HEK293 (cell line): ENCODE measurements around the gene TMED7.

Experiments used
- CTCF ChIA-PET: fragments of 350-600 bp; formaldehyde crosslinking; extraction: SDS; loops from one replicate; lab custom pipeline; 2021; ENCODE audit warnings: antibody characterized with exemption; lab: Yijun Ruan, JAX
- POLR2A ChIA-PET: fragments of 300-600 bp; formaldehyde crosslinking; extraction: SDS; loops from one replicate; lab custom pipeline; 2020; ENCODE audit warnings: antibody characterized with exemption, inconsistent platforms; lab: Yijun Ruan, JAX
- H3K27ac ChIP-seq: fragments of 200-500 bp; sonication (Bioruptor generic); 2 replicates; pipeline ENCODE4 v1.5.1; 2014; ENCODE audit warnings: low read depth, low read length, control low read depth, inconsistent platforms; ENCODE audit errors: extremely low read depth
- H3K36me3 ChIP-seq, 2 experiments: fragments of 200-500 bp in 1 of 2; sonication (Bioruptor generic) in 1 of 2; 1 replicate in 1 of 2; 2 replicates in 1 of 2; pipeline ENCODE4 v1.5.1; 2014 to 2017; ENCODE audit warnings: inconsistent platforms in 2 of 2, low read length in 2 of 2; ENCODE audit not compliant: control insufficient read depth in 2 of 2, insufficient read depth in 1 of 2
- H3K4me1 ChIP-seq: fragments of 200-500 bp; sonication (Bioruptor generic); 2 replicates; pipeline ENCODE4 v1.5.1; 2014; ENCODE audit warnings: mild to moderate bottlenecking, low read length, inconsistent platforms; ENCODE audit not compliant: control insufficient read depth, insufficient read depth
- H3K4me3 ChIP-seq: 2 replicates; pipeline ENCODE4 v1.5.1; 2011; ENCODE audit warnings: low read depth, mild to moderate bottlenecking, control low read depth, low read length, moderate library complexity
- H3K9me3 ChIP-seq: fragments of 200-500 bp; sonication (Bioruptor generic); 2 replicates; pipeline ENCODE4 v1.5.1; 2014; ENCODE audit warnings: low read depth, low read length, inconsistent platforms; ENCODE audit not compliant: control insufficient read depth, insufficient read depth
- ATF2 ChIP-seq: fragments of 450-650 bp; formaldehyde crosslinking; IDR thresholded peaks from 2 replicates; pipeline ENCODE4 v1.5.1; 2016; ENCODE audit warnings: missing biosample characterization, missing genetic modification characterization, low read depth
- KLF9 ChIP-seq: fragments of 450-650 bp; formaldehyde crosslinking; IDR thresholded peaks from 2 replicates; pipeline ENCODE4 v1.5.1; 2016; ENCODE audit warnings: missing biosample characterization, missing genetic modification characterization, low read depth
- MYNN ChIP-seq: fragments of 450-650 bp; formaldehyde crosslinking; IDR thresholded peaks from 2 replicates; pipeline ENCODE4 v1.5.1; 2016; ENCODE audit warnings: missing biosample characterization, missing genetic modification characterization, borderline replicate concordance
- SETDB1 ChIP-seq: IDR thresholded peaks from one replicate; pipeline ENCODE4 v1.6.1; 2017; ENCODE audit warnings: mild to moderate bottlenecking, low read length, moderate library complexity, mixed read lengths; ENCODE audit not compliant: insufficient read length
- SP3 ChIP-seq: fragments of 450-650 bp; formaldehyde crosslinking; IDR thresholded peaks from 2 replicates; pipeline ENCODE4 v1.5.1; 2016; ENCODE audit warnings: missing biosample characterization, missing genetic modification characterization
- YY1 ChIP-seq: fragments of 450-650 bp; formaldehyde crosslinking; IDR thresholded peaks from 2 replicates; pipeline ENCODE4 v1.5.1; 2018; ENCODE audit warnings: missing biosample characterization, missing genetic modification characterization
- ZBTB44 ChIP-seq: fragments of 450-650 bp; IDR thresholded peaks from 2 replicates; pipeline ENCODE4 v1.5.1; 2018; ENCODE audit warnings: missing biosample characterization, mild to moderate bottlenecking, missing genetic modification characterization
- ZNF114 ChIP-seq: fragments of 450-650 bp; formaldehyde crosslinking; IDR thresholded peaks from 2 replicates; pipeline ENCODE4 v1.5.0; 2017; ENCODE audit warnings: missing biosample characterization, missing genetic modification characterization
- ZNF169 ChIP-seq: fragments of 450-650 bp; formaldehyde crosslinking; IDR thresholded peaks from 2 replicates; pipeline ENCODE4 v1.5.1; 2016; ENCODE audit warnings: missing biosample characterization, missing genetic modification characterization
- ZNF174 ChIP-seq: fragments of 450-650 bp; formaldehyde crosslinking; IDR thresholded peaks from 2 replicates; pipeline ENCODE4 v1.5.0; 2017; ENCODE audit warnings: missing biosample characterization, mild to moderate bottlenecking, missing genetic modification characterization
- ZNF211 ChIP-seq: fragments of 450-650 bp; formaldehyde crosslinking; IDR thresholded peaks from 2 replicates; pipeline ENCODE4 v1.5.1; 2016; ENCODE audit warnings: low read depth, missing biosample characterization, missing genetic modification characterization
- ZNF274 ChIP-seq, 2 experiments: fragments of 200-500 bp in 1 of 2; fragments of 450-650 bp in 1 of 2; sonication (Bioruptor generic) in 1 of 2; formaldehyde crosslinking in 1 of 2; IDR thresholded peaks; 2 replicates each; pipeline versions ENCODE4 v1.5.1 to v1.6.1; 2014 to 2016; ENCODE audit warnings: borderline replicate concordance in 1 of 2, inconsistent platforms in 1 of 2, low read length in 1 of 2, missing biosample characterization in 1 of 2, missing genetic modification characterization in 1 of 2
- ZNF449 ChIP-seq: fragments of 450-650 bp; formaldehyde crosslinking; IDR thresholded peaks from 2 replicates; pipeline ENCODE4 v1.5.1; 2017; ENCODE audit warnings: missing biosample characterization, mild to moderate bottlenecking, missing genetic modification characterization, moderate library complexity
- ZNF560 ChIP-seq: fragments of 450-650 bp; formaldehyde crosslinking; IDR thresholded peaks from 2 replicates; pipeline ENCODE4 v1.5.1; 2017; ENCODE audit warnings: missing biosample characterization, missing genetic modification characterization, borderline replicate concordance
- ZNF623 ChIP-seq: fragments of 450-650 bp; formaldehyde crosslinking; IDR thresholded peaks from 2 replicates; pipeline ENCODE4 v1.5.1; 2016; ENCODE audit warnings: missing biosample characterization, missing genetic modification characterization
- ZNF768 ChIP-seq: fragments of 450-650 bp; formaldehyde crosslinking; IDR thresholded peaks from 2 replicates; pipeline ENCODE4 v1.5.1; 2018; ENCODE audit warnings: missing biosample characterization, mild to moderate bottlenecking, missing genetic modification characterization
- ZNF777 ChIP-seq: fragments of 450-650 bp; formaldehyde crosslinking; IDR thresholded peaks from 2 replicates; pipeline ENCODE4 v1.5.1; 2017; ENCODE audit warnings: missing biosample characterization, missing genetic modification characterization, borderline replicate concordance
- ZNF792 ChIP-seq: fragments of 450-650 bp; formaldehyde crosslinking; IDR thresholded peaks from 2 replicates; pipeline ENCODE4 v1.5.1; 2016; ENCODE audit warnings: missing biosample characterization, missing genetic modification characterization
- ZNF843 ChIP-seq: fragments of 450-650 bp; formaldehyde crosslinking; IDR thresholded peaks from 2 replicates; pipeline ENCODE4 v1.5.1; 2016; ENCODE audit warnings: missing biosample characterization, missing genetic modification characterization
- ZSCAN23 ChIP-seq: fragments of 450-650 bp; formaldehyde crosslinking; IDR thresholded peaks from 2 replicates; pipeline ENCODE4 v1.5.1; 2016; ENCODE audit warnings: missing biosample characterization, missing genetic modification characterization
- TF ChIP-seq, protein P1 (sequence below): fragments of 450-650 bp; formaldehyde crosslinking; IDR thresholded peaks from 2 replicates; pipeline ENCODE4 v1.5.1; 2016; ENCODE audit warnings: missing biosample characterization, missing genetic modification characterization

The TMED7 gene

GRCh38 chr5:115568668-115569067 lies 57.2 kb downstream of the TMED7 start:
- TF ChIP-seq SETDB1 (no peak), ATF2 (tag by site-specific recombination) (no peak), ZNF114 (tag by site-specific recombination) (no peak), ZNF623 (tag by site-specific recombination) (no peak), KLF9 (tag by site-specific recombination) (no peak), ZNF211 (tag by site-specific recombination) (no peak), MYNN (tag by site-specific recombination) (no peak)
- Histone ChIP-seq H3K27ac (no peak overlapping the region), H3K9me3 (no peaks in the 10 kb centered on the region), H3K4me3 (no peak overlapping the region), H3K4me1 (no peaks in the 10 kb centered on the region), H3K36me3 (no peaks in the 10 kb centered on the region)
- POLR2A ChIA-PET: no interaction called here
- CTCF ChIA-PET: interaction anchor here (9.4 kb wide), 1 partner anchor 260 kb away, joined by 151 read pairs; no protein-coding TSS in a partner anchor

DNA sequence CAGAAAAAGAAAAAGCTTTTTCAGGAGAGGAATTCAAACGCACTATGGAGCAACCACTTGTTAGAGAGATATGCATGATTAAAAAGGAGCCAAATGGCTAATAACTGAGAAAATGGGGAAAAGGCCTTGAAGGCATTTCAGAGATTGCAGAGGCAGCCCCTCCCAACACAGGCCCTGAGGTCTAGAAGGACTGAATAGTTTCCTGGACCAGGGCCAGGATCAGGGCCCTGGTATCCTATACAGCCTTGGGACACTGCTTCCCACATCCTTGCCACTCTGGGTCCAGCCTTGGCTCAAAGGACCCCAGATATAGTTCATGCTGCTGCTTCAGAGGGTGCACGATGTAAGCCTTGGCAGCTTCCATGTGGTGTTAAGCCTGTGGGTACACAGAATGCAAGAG lies 60.6 kb downstream of the TMED7 start:
- Histone ChIP-seq H3K9me3 (no peaks in the 10 kb centered on the region), H3K27ac (no peak overlapping the region), H3K4me3 (no peak overlapping the region), H3K36me3 (no peaks in the 10 kb centered on the region), H3K4me1 (no peaks in the 10 kb centered on the region)
- TF ChIP-seq ZNF174 (tag by site-specific recombination) (no peak), ZNF777 (tag by site-specific recombination) (no peak), ZNF169 (tag by site-specific recombination) (no peak), SP3 (no peak), ZNF449 (tag by site-specific recombination) (no peak), ZNF792 (tag by site-specific recombination) (no peak), ZNF768 (tag by site-specific recombination) (no peak), ZNF843 (tag by site-specific recombination) (no peak), ZSCAN23 (tag by site-specific recombination) (no peak), YY1 (no peak), ZBTB44 (tag by site-specific recombination) (no peak), ZNF560 (tag by site-specific recombination) (no peak), ZNF274 (IDR thresholded peaks at IDR 0.05; ENCODE audit: low read length) (no peak), ZNF274 (tag by site-specific recombination; IDR thresholded peaks at IDR 0.05; ENCODE audit: borderline replicate concordance) (no peak)
- TF ChIP-seq, protein P1, sequence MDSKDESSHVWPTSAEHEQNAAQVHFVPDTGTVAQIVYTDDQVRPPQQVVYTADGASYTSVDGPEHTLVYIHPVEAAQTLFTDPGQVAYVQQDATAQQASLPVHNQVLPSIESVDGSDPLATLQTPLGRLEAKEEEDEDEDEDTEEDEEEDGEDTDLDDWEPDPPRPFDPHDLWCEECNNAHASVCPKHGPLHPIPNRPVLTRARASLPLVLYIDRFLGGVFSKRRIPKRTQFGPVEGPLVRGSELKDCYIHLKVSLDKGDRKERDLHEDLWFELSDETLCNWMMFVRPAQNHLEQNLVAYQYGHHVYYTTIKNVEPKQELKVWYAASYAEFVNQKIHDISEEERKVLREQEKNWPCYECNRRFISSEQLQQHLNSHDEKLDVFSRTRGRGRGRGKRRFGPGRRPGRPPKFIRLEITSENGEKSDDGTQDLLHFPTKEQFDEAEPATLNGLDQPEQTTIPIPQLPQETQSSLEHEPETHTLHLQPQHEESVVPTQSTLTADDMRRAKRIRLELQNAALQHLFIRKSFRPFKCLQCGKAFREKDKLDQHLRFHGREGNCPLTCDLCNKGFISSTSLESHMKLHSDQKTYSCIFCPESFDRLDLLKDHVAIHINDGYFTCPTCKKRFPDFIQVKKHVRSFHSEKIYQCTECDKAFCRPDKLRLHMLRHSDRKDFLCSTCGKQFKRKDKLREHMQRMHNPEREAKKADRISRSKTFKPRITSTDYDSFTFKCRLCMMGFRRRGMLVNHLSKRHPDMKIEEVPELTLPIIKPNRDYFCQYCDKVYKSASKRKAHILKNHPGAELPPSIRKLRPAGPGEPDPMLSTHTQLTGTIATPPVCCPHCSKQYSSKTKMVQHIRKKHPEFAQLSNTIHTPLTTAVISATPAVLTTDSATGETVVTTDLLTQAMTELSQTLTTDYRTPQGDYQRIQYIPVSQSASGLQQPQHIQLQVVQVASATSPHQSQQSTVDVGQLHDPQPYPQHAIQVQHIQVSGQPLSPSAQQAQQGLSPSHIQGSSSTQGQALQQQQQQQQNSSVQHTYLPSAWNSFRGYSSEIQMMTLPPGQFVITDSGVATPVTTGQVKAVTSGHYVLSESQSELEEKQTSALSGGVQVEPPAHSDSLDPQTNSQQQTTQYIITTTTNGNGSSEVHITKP (tag by site-specific recombination): no peak
- ChIA-PET POLR2A (interaction anchor here (0.6 kb wide), 1 partner anchor 15 kb away, joined by 9 read pairs; no protein-coding TSS in a partner anchor), CTCF (interaction anchor here (1.5 kb wide), 1 partner anchor 9 kb away, joined by 9 read pairs; no protein-coding TSS in a partner anchor)
